Measurements from ENCODE around the gene KCNH5. TPM values are rescaled to one million over a fixed set of nuclear protein-coding genes. Genes with fewer than 3 reads are reported as not detected.
A peak's percentile ranks its signal among the peaks of the same experiment; 100 is the strongest.

The KCNH5 gene
- total and polyA plus RNA-seq, 2 experiments from 2014 or later = 0.36 to 1.3 TPM

DNA sequence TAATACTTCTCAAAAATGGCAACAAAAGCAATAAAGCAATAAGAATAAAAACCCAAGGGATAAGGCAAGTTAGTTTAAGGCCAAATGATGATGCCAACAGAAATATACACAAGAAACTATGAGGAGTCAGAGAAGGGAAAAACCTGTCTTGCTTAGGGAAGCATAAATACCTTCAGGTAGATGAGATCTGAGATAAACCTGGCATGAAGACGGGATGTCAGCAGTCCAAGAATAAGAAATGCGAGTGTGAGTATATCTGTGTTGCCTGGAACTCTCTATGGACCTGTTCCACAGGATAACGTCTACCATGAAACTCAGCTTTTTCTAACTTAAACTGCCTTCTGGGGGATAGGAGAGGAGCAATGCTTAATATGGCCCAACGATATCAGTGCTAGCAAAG lies 30.6 kb downstream of the KCNH5 start:
- WGBS (ENCODE audit: low lambda C conversion rate, missing lambda C conversion rate) = 82% methylated on average over 4 of the region's 4 CpGs

DNA sequence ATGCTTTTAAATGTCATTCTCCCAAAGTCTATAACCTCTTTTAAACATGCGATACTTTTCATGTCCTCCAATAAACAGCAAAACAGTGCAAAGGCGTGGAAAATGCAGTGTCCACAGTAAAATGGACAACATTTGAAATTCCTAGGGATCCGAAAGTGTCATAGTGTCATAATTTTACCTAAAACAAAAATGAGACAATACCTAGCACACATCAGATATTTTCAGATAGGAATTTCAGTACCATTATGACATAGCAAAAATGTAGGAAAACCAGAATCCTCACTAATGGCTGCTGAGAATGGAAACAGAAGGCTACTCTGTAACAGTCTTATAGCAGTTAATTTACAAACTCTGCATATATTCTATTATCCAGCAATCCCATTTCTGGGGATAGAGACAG lies 33.1 kb downstream of the KCNH5 start:
- Histone ChIP-seq H3K79me2 (no peaks in the 10 kb centered on the region), H2AFZ (no peak overlapping the region), H3K27ac (no peak overlapping the region), H4K20me1 (ENCODE audit: insufficient read depth, poor library complexity, severe bottlenecking) (no peaks in the 10 kb centered on the region), H3K27me3 (no peaks in the 10 kb centered on the region), H3K36me3 (replicated peaks; ENCODE audit: insufficient read depth, low read depth) (no peaks in the 10 kb centered on the region), H3K4me2 (no peak overlapping the region), H3K4me3 (no peak overlapping the region), H3K9me2 (replicated peaks; ENCODE audit: insufficient read depth) (no peaks in the 10 kb centered on the region), H3K9me3 (ENCODE audit: low read depth) (no peaks in the 10 kb centered on the region), H3K4me1 (ENCODE audit: insufficient read depth) (no peaks in the 10 kb centered on the region)
- no peak for DNase-seq (ENCODE audit: low spot score)
- 85% methylated on average over 3 of the region's 3 CpGs for WGBS (ENCODE audit: low lambda C conversion rate, missing lambda C conversion rate)
- TF ChIP-seq EZH2 (IDR thresholded peaks at IDR 0.05; ENCODE audit: borderline replicate concordance) (no peak), EZH2phosphoT487 (IDR thresholded peaks at IDR 0.05; ENCODE audit: low read depth, severe bottlenecking, unreplicated experiment) (no peak)
- TF ChIP-seq, protein P1, sequence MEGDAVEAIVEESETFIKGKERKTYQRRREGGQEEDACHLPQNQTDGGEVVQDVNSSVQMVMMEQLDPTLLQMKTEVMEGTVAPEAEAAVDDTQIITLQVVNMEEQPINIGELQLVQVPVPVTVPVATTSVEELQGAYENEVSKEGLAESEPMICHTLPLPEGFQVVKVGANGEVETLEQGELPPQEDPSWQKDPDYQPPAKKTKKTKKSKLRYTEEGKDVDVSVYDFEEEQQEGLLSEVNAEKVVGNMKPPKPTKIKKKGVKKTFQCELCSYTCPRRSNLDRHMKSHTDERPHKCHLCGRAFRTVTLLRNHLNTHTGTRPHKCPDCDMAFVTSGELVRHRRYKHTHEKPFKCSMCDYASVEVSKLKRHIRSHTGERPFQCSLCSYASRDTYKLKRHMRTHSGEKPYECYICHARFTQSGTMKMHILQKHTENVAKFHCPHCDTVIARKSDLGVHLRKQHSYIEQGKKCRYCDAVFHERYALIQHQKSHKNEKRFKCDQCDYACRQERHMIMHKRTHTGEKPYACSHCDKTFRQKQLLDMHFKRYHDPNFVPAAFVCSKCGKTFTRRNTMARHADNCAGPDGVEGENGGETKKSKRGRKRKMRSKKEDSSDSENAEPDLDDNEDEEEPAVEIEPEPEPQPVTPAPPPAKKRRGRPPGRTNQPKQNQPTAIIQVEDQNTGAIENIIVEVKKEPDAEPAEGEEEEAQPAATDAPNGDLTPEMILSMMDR (IDR thresholded peaks at IDR 0.05; ENCODE audit: poor library complexity) = no peak

More for the DNA sequence above, 30.6 kb downstream of the KCNH5 start:
- no peaks in the 10 kb centered on the region for H3K79me2 ChIP-seq
- H3K9me2 ChIP-seq (replicated peaks; ENCODE audit: insufficient read depth) = no peaks in the 10 kb centered on the region
- no peaks in the 10 kb centered on the region for H3K36me3 ChIP-seq (replicated peaks; ENCODE audit: insufficient read depth, low read depth)
- no peaks in the 10 kb centered on the region for H4K20me1 ChIP-seq (ENCODE audit: insufficient read depth, poor library complexity, severe bottlenecking)
- no peaks in the 10 kb centered on the region for H3K4me1 ChIP-seq (ENCODE audit: insufficient read depth)
- no peak overlapping the region for H3K4me3 ChIP-seq
- no peak for DNase-seq (ENCODE audit: low spot score)
- no peaks in the 10 kb centered on the region for H3K27me3 ChIP-seq
- no peaks in the 10 kb centered on the region for H3K9me3 ChIP-seq (ENCODE audit: low read depth)
- TF ChIP-seq EZH2 (IDR thresholded peaks at IDR 0.05; ENCODE audit: borderline replicate concordance) = no peak
- no peak overlapping the region for H3K27ac ChIP-seq
- no peak overlapping the region for H3K4me2 ChIP-seq
- no peak overlapping the region for H2AFZ ChIP-seq

DNA sequence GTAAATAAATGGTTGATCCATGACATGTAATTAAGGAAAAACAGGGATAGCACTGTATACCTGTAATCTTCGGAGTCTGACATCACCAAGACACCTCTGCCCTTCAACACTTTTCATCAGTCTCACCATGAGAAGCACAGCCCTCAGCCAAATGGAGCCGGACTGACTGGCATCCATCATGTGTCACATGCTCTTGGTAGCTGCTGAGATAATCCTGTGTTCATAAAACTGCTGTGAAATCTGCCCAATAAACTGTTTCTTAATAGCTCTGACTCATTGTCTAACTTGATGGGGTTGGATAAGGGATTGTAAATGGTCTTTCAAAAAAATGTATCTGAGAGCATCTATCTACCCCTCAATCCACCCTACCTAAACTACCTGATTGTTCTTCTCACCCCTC lies 33.6 kb downstream of the KCNH5 start:
- no peak overlapping the region for H2AFZ ChIP-seq
- no peaks in the 10 kb centered on the region for H4K20me1 ChIP-seq (ENCODE audit: insufficient read depth, poor library complexity, severe bottlenecking)
- no peak overlapping the region for H3K4me3 ChIP-seq
- TF ChIP-seq, protein P1 (IDR thresholded peaks at IDR 0.05; ENCODE audit: poor library complexity) = no peak
- no peak for TF ChIP-seq EZH2phosphoT487 (IDR thresholded peaks at IDR 0.05; ENCODE audit: low read depth, severe bottlenecking, unreplicated experiment)
- TF ChIP-seq EZH2 (IDR thresholded peaks at IDR 0.05; ENCODE audit: borderline replicate concordance) = no peak
- no peaks in the 10 kb centered on the region for H3K9me3 ChIP-seq (ENCODE audit: low read depth)
- H3K27me3 ChIP-seq = no peaks in the 10 kb centered on the region
- no peak overlapping the region for H3K4me2 ChIP-seq
- H3K9me2 ChIP-seq (replicated peaks; ENCODE audit: insufficient read depth) = no peaks in the 10 kb centered on the region
- H3K36me3 ChIP-seq (replicated peaks; ENCODE audit: insufficient read depth, low read depth) = no peaks in the 10 kb centered on the region
- 35% methylated on average over 2 of the region's 2 CpGs for WGBS (ENCODE audit: low lambda C conversion rate, missing lambda C conversion rate)
- no peaks in the 10 kb centered on the region for H3K4me1 ChIP-seq (ENCODE audit: insufficient read depth)
- peak; percentile 51 for DNase-seq (ENCODE audit: low spot score)
- no peaks in the 10 kb centered on the region for H3K79me2 ChIP-seq
- H3K27ac ChIP-seq = peak overlapping the region; percentile 22

DNA sequence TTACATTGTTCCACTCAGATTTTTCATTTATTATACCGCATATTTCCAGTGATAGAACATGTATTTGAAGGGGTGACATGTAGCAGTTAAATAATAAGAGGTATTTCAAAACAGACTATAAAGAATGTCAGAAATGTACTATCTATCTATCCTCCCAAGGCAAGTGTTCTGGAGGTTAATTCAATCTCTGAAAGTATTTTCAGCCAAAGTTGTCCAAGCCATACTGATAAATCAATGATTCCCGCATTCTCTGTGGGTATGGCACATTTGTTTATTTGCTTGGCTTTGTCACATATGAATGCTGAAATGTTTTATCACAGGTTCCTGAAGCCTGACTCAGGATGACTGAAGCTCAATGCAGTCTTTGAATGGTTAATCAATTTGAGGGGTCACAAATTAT lies 35.8 kb downstream of the KCNH5 start:
- no peaks in the 10 kb centered on the region for H3K9me3 ChIP-seq (ENCODE audit: low read depth)
- no peak for DNase-seq (ENCODE audit: low spot score)
- no peak overlapping the region for H3K4me2 ChIP-seq
- H3K4me3 ChIP-seq = no peak overlapping the region
- no peak overlapping the region for H2AFZ ChIP-seq
- TF ChIP-seq EZH2 (IDR thresholded peaks at IDR 0.05; ENCODE audit: borderline replicate concordance) = no peak
- no peak for TF ChIP-seq EZH2phosphoT487 (IDR thresholded peaks at IDR 0.05; ENCODE audit: low read depth, severe bottlenecking, unreplicated experiment)
- TF ChIP-seq, protein P1 (IDR thresholded peaks at IDR 0.05; ENCODE audit: poor library complexity) = no peak
- no peaks in the 10 kb centered on the region for H4K20me1 ChIP-seq (ENCODE audit: insufficient read depth, poor library complexity, severe bottlenecking)
- no peaks in the 10 kb centered on the region for H3K79me2 ChIP-seq
- 95% methylated on average over 2 of the region's 2 CpGs for WGBS (ENCODE audit: low lambda C conversion rate, missing lambda C conversion rate)
- H3K27me3 ChIP-seq = no peaks in the 10 kb centered on the region
- no peaks in the 10 kb centered on the region for H3K36me3 ChIP-seq (replicated peaks; ENCODE audit: insufficient read depth, low read depth)
- H3K9me2 ChIP-seq (replicated peaks; ENCODE audit: insufficient read depth) = no peaks in the 10 kb centered on the region
- no peaks in the 10 kb centered on the region for H3K4me1 ChIP-seq (ENCODE audit: insufficient read depth)
- H3K27ac ChIP-seq = no peak overlapping the region

Measured in hepatocyte (in vitro differentiated cells).